Activated naive CD4-positive, alpha-beta T cell (primary cell): Measurements from ENCODE around the gene UFSP2.

Experiments used
- DNase-seq, 4 experiments: peaks; one replicate each; lab custom pipeline; 2025; lab: John Stamatoyannopoulos, UW

Gene UFSP2

DNA sequence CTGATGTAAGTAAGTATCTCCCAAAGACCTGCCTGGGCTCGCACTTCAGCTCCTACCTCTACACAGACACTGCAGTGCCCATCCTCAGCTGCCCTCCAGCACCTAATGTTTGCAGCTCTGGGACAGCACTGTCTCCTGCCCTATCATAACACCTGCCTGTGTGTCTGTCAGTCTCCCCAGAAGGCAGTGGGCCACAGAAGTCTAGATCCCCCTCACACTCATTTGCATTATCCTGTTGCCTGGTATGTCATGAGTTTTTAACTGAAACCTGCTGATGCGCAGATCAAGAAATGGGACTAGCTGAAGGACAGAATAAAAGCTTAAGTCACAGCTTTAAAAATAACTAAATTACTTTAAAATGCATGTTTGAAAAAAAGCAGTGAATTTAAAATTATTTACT lies 73.0 kb downstream of the UFSP2 start:
- DNase-seq: no peak

DNA sequence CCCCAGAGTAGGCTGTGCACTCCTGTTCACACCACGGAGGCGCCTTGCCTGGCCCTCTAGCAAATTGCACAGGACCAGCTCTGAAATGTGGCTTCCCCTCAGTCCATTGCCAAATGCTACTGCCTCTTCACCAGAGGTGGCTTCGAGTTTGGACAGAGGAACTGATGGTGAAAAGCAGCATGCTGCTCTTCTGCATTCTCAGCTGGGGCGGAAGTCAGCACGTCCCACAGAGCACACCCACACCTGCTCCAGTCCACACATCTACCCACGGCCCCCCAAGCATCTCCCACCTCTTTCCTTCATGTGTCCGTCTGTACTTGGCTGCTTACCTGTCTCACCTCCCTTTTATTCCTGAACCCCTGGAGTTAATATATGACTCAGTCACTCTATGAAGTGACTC lies 73.6 kb downstream of the UFSP2 start:
- no peak for DNase-seq

DNA sequence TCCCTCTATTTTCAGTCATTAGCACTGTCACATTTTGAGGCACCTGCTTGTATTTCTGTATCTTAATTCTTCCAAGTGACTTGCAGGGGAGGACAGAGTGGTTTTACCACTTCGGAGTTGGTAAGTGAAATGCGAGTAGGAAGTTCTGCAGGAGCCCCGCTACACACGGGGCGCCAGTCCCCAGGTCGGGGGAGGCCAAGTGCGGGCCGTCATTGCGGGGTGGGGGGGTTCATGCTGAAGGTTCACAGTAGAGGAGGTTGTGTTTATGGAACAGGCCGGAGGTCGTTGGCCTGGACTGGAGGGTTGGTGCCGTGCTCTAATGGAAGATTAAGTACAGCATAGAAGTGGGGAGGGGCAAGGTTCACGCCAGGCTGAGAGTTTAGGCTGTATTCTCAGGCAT lies 74.1 kb downstream of the UFSP2 start:
- no peak for DNase-seq
